ENCODE results near the gene BPIFB3. TPM values are rescaled to one million over a fixed set of nuclear protein-coding genes. Genes with fewer than 3 reads are reported as not detected.

BPIFB3 gene
- polyA plus RNA-seq, 1 donor (not counting 4 experiments of a cell fraction or from before 2014, with no cell fraction given), result not detected

- H3K27me3 ChIP-seq (ENCODE audit: control insufficient read depth, extremely low read depth, insufficient read depth, low read length), result no peaks in the 10 kb centered on the region
- H3K9me1 ChIP-seq (ENCODE audit: control insufficient read depth, extremely low read depth, insufficient read depth, low read length), result no peaks in the 10 kb centered on the region
- TF ChIP-seq EZH2 (IDR thresholded peaks at IDR 0.05; ENCODE audit: low read length), result no peak
- TF ChIP-seq, protein P1, sequence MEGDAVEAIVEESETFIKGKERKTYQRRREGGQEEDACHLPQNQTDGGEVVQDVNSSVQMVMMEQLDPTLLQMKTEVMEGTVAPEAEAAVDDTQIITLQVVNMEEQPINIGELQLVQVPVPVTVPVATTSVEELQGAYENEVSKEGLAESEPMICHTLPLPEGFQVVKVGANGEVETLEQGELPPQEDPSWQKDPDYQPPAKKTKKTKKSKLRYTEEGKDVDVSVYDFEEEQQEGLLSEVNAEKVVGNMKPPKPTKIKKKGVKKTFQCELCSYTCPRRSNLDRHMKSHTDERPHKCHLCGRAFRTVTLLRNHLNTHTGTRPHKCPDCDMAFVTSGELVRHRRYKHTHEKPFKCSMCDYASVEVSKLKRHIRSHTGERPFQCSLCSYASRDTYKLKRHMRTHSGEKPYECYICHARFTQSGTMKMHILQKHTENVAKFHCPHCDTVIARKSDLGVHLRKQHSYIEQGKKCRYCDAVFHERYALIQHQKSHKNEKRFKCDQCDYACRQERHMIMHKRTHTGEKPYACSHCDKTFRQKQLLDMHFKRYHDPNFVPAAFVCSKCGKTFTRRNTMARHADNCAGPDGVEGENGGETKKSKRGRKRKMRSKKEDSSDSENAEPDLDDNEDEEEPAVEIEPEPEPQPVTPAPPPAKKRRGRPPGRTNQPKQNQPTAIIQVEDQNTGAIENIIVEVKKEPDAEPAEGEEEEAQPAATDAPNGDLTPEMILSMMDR (optimal IDR thresholded peaks at IDR 0.05 in 1 of 3, IDR thresholded peaks at IDR 0.05 in 1 of 3, conservative IDR thresholded peaks at IDR 0.05 in 1 of 3; ENCODE audit: extremely low read depth in 1 of 3, insufficient read depth in 2 of 3, low read length in 3 of 3), result no peak
- no peak overlapping the region for H3K4me2 ChIP-seq (ENCODE audit: control insufficient read depth, extremely low read depth, insufficient read depth, low read depth, low read length)
- no peak overlapping the region for H3K27ac ChIP-seq (ENCODE audit: control insufficient read depth, insufficient read depth, low read length)
- no peaks in the 10 kb centered on the region for H3K79me2 ChIP-seq (ENCODE audit: control insufficient read depth, insufficient read depth, low read length)
- H3K9ac ChIP-seq (ENCODE audit: control insufficient read depth, extremely low read depth, insufficient read depth, low read length), result no peak overlapping the region
- H4K20me1 ChIP-seq (ENCODE audit: control insufficient read depth, extremely low read depth, insufficient read depth, low read length), result no peaks in the 10 kb centered on the region
- H3K4me3 ChIP-seq (ENCODE audit: control insufficient read depth in 2 of 3, extremely low read depth in 1 of 3, insufficient read depth in 2 of 3, low read depth in 1 of 3, low read length in 3 of 3), result no peak overlapping the region
- no peaks in the 10 kb centered on the region for H3K9me3 ChIP-seq (ENCODE audit: control insufficient read depth, low read depth, low read length)
- no peaks in the 10 kb centered on the region for H3K36me3 ChIP-seq (ENCODE audit: control insufficient read depth in 2 of 2, extremely low read depth in 1 of 2, insufficient read depth in 2 of 2, low read length in 2 of 2)
- dilution Hi-C loops (cut with MboI; ENCODE audit: extremely low pct_ligation_motif_present, low sequenced_read_pairs), result no loop called here
- no peaks in the 10 kb centered on the region for H3K4me1 ChIP-seq (ENCODE audit: control insufficient read depth, extremely low read depth, insufficient read depth, low read length)
- no peak for FAIRE-seq
- no peak for DNase-seq (ENCODE audit: low read depth, low spot score)
- no peak overlapping the region for H2AFZ ChIP-seq (ENCODE audit: control insufficient read depth, low read length)
These were observed 21.1 kb upstream of the BPIFB3 start for GRCh38 chr20:33032555-33032954.

- no peaks in the 10 kb centered on the region for H4K20me1 ChIP-seq (ENCODE audit: control insufficient read depth, extremely low read depth, insufficient read depth, low read length)
- no peaks in the 10 kb centered on the region for H3K4me1 ChIP-seq (ENCODE audit: control insufficient read depth, extremely low read depth, insufficient read depth, low read length)
- H3K79me2 ChIP-seq (ENCODE audit: control insufficient read depth, insufficient read depth, low read length), result no peaks in the 10 kb centered on the region
- H3K36me3 ChIP-seq (ENCODE audit: control insufficient read depth in 2 of 2, extremely low read depth in 1 of 2, insufficient read depth in 2 of 2, low read length in 2 of 2), result no peaks in the 10 kb centered on the region
- no peak overlapping the region for H3K4me2 ChIP-seq (ENCODE audit: control insufficient read depth, extremely low read depth, insufficient read depth, low read depth, low read length)
- no peak overlapping the region for H2AFZ ChIP-seq (ENCODE audit: control insufficient read depth, low read length)
- no peaks in the 10 kb centered on the region for H3K27me3 ChIP-seq (ENCODE audit: control insufficient read depth, extremely low read depth, insufficient read depth, low read length)
- H3K9me3 ChIP-seq (ENCODE audit: control insufficient read depth, low read depth, low read length), result no peaks in the 10 kb centered on the region
- FAIRE-seq (no peak), DNase-seq (ENCODE audit: low read depth, low spot score) (no peak)
- no peak overlapping the region for H3K27ac ChIP-seq (ENCODE audit: control insufficient read depth, insufficient read depth, low read length)
- no peak for TF ChIP-seq EZH2 (IDR thresholded peaks at IDR 0.05; ENCODE audit: low read length)
- TF ChIP-seq, protein P1 (optimal IDR thresholded peaks at IDR 0.05 in 1 of 3, IDR thresholded peaks at IDR 0.05 in 1 of 3, conservative IDR thresholded peaks at IDR 0.05 in 1 of 3; ENCODE audit: extremely low read depth in 1 of 3, insufficient read depth in 2 of 3, low read length in 3 of 3), result no peak
- H3K9me1 ChIP-seq (ENCODE audit: control insufficient read depth, extremely low read depth, insufficient read depth, low read length), result no peaks in the 10 kb centered on the region
- dilution Hi-C loops (cut with MboI; ENCODE audit: extremely low pct_ligation_motif_present, low sequenced_read_pairs), result no loop called here
- no peak overlapping the region for H3K9ac ChIP-seq (ENCODE audit: control insufficient read depth, extremely low read depth, insufficient read depth, low read length)
- no peak overlapping the region for H3K4me3 ChIP-seq (ENCODE audit: control insufficient read depth in 2 of 3, extremely low read depth in 1 of 3, insufficient read depth in 2 of 3, low read depth in 1 of 3, low read length in 3 of 3)
These were observed 20.3 kb upstream of the BPIFB3 start for GRCh38 chr20:33033381-33033780.
